Right forelimb (tissue), 1 donor: ENCODE measurements around the gene SLCO3A1.

Experiments used
- DNase-seq: peaks from one replicate; pipeline ENCODE4 v3.0.0-alpha.2; 2018

The SLCO3A1 gene

GRCh38 chr15:92111291-92111690 is 257.8 kb downstream of the SLCO3A1 start:
- DNase-seq = no peak

GRCh38 chr15:92111751-92112150 is 258.2 kb downstream of the SLCO3A1 start:
- DNase-seq = no peak

DNA sequence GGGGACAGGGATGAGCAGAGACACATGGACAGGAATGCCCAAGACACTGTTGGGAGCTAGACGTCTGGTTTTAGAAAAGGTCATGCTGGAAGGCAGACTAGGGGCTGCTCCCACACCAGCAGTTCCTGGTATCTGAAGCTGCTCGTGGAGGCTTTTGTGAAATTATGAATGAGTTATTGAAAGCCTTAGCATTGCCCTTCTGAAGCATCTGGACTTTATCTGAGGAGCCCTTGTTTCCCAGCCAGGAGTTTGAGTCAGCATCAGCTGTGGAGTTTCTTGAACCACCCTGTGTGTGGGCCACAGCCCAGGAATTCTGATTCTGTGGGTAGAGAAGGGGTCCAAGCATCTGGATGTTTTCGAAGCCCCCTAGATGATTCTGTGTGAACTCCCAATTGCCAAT is 258.7 kb downstream of the SLCO3A1 start:
- DNase-seq = no peak

GRCh38 chr15:92112711-92113110 is 259.2 kb downstream of the SLCO3A1 start:
- DNase-seq = no peak

- no peak for DNase-seq
Observed at GRCh38 chr15:92113832-92114231, 260.3 kb downstream of the SLCO3A1 start.

DNA sequence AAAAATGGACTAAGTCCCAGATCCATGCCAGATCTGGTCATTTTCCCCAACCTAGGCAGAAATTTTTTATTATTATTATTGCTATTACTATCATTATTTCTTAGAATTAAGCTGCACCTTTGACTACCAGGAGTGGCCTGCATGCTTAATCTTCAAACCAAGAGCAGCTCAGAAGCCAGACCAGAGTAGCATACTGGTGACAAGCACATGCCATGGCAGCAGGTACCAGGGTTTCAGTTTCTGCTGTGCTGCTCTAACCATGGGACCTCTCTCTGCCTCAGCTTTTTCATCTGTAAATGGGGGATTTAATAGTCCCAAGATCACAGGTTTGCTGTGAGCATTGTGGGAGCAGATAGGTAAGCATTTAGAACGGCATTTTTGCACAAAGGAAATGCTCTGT is 262.3 kb downstream of the SLCO3A1 start:
- no peak for DNase-seq

GRCh38 chr15:92116330-92116729 is 262.8 kb downstream of the SLCO3A1 start:
- no peak for DNase-seq

DNA sequence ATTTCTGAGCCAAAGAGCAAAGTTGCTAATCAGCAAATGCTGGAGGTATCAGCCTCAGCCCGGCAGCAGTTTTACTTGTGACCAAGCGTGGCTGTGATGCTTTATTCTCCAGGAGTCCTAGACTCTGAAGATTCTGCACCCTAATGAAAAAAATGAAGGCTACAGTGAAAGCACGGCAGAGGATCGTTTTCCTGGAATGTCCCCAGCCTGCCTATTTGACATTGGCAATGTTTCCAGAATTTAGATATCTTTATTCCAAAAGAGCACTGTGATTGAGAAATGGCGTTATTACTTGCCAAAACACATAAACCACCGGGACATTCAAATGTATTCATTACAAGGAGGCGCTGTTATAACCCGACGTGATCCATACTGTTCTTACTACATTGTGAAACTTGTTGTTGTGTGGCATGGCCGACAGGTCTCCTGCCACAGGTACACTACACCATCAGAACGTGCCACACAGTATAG is 263.8 kb downstream of the SLCO3A1 start:
- DNase-seq = no peak

GRCh38 chr15:92118162-92118935 is 264.8 kb downstream of the SLCO3A1 start:
- DNase-seq = no peak

DNA sequence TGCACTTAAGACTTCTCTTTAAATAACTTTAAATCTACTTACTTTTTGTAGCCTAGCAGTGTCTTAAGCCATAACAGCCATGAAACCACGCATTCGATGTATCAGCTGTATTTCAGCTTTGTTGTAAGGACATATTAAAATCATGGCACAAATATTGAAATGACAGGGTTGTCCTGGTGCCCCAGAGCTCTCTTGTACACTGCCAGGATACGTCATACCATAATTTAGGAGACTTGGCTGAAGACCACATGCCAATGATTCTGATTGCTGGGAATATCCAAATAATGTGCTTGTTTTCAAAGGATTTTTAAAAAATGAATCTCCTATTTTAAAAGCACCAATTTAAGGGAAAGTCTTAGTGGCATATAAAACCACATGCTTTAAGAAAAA is 265.4 kb downstream of the SLCO3A1 start:
- no peak for DNase-seq

- DNase-seq = no peak
Observed at GRCh38 chr15:92120094-92120795, 266.7 kb downstream of the SLCO3A1 start.

- no peak for DNase-seq
Observed at GRCh38 chr15:92121047-92121446, 267.5 kb downstream of the SLCO3A1 start.

GRCh38 chr15:92122259-92122658 is 268.8 kb downstream of the SLCO3A1 start:
- no peak for DNase-seq

GRCh38 chr15:92123962-92124656 is 270.6 kb downstream of the SLCO3A1 start:
- no peak for DNase-seq

GRCh38 chr15:92124657-92125010 is 271.1 kb downstream of the SLCO3A1 start:
- DNase-seq = no peak

DNA sequence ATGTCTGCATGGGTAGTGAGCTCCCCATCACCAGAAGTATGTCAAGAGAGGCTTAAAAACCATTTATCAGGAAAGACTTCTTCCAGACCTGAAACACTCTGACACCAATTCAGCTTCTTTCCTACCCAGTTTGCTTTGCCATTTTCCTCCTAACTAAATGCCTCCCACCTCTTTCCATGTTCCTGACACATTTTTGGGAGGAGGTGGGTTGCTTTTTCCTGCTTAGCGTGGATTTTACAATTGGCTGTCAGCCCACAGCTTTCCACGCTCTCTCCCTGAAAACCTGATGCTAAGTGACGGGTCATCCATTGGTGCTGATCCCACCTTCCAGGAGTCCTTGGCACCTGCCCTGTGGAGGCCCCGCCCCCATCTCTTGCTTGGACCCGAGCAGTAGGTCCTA is 275.3 kb downstream of the SLCO3A1 start:
- DNase-seq = no peak

DNA sequence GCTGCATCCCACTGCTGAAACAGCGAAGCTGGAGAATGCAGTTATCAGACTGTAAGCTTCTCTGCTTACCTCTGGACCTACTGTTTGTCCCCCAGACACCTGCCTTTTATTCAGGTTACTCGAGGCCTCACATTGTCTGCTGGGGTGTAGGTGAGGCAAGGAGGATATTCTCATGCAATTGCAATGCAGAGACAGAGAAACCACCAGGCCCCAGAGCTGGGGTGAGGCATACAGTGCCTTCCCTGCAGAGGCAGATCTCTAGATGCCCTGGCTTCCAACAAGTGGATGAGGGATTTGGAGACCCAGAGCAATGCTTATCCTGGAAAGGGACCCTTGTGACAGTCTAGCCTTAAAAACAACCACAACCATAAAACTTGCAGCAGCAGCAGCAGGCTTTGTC is 276.7 kb downstream of the SLCO3A1 start:
- DNase-seq = no peak

DNA sequence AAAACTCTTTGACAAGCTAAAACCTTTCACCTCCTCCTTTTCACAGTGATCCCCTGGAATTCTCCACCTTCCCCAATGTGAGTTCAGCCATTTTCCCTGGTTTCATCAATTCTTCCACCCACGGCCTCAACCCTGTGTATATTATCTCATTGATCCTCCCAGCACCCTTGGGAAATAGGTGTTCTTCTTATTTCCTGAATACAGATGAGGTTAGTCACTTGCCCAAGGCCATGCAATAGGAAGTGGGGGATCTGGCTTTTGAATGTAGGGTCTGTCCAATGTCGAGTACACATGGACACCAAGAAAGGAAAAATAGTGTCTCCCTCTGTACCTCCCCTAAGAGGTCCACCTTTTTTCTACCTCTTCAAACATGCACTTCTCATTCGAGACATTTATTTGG is 277.4 kb downstream of the SLCO3A1 start:
- no peak for DNase-seq

- DNase-seq = no peak
Observed at GRCh38 chr15:92132982-92133755, 279.7 kb downstream of the SLCO3A1 start.

- no peak for DNase-seq
Observed at GRCh38 chr15:92140796-92141195, 287.3 kb downstream of the SLCO3A1 start.

DNA sequence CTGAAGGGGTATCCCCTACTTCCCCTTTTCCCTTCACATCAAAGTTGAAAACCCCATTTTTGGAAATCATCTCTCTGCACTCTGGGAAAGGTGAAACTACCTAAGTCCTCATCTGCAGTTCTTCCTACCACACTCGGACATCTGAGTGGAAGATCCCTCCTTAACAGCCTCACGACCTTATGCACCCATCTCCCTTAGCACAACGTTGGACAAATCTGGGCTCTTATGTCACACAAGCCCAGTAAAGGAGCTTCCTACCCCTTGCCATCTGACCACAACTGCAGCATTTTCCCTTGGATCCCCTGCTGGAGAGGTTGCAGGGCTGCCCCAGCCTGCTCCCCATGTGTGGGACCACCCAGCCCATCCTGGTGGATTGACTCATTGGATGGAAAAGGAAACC is 288.1 kb downstream of the SLCO3A1 start:
- DNase-seq = no peak

DNA sequence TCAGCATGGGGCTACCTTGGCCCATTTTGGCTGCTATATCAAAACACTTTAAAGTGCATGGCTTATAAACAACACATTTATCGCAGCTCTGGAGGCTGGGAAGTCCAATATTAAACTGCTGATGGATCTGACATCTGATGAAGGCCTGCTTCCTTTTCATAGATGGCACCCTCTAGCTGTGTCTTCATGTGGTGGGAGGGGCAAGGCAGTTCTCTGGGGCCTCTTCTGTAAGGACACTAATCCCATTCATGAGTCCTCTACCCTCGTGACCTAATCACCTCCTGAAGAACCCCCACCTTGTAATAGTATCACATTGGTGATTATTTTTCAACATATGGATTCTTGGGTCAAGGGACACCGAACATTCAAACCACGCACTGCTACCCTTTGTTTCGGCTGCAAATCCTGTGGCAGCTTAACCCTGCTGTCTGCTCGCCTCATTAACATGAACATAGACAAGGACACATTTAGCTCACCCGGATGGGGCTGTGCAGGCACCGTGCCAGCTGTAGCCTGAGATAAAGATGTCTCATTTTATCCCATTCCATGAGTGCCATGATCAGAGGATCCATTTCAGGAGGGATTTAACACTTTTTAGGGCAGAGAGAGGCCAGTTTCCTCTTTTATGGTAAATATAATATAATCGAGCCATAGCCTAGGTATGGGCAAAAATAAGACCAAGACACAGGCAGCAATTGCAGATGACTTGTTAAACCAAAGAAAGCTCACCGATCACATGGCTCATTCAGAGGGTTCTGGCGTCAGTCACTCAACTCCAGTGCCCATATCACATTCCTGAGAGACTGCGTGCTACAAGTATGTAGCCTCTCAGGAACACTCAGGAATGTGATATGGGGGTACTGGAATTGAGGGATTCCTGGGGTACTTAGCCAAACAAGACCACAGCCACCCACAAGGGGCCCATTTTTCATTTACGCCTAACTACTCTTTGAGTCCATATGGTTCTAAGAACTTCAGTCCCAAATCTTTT is 289.0 kb downstream of the SLCO3A1 start:
- DNase-seq = no peak
